HUDEP-2 (cell line): ENCODE data around the gene IGF2.

Experiments used
- DNase-seq, 76 experiments: peaks; one replicate each; lab custom pipeline; 2025; ENCODE audit not compliant: unreplicated experiment in 76 of 76; lab: John Stamatoyannopoulos, UW

The IGF2 gene

DNA sequence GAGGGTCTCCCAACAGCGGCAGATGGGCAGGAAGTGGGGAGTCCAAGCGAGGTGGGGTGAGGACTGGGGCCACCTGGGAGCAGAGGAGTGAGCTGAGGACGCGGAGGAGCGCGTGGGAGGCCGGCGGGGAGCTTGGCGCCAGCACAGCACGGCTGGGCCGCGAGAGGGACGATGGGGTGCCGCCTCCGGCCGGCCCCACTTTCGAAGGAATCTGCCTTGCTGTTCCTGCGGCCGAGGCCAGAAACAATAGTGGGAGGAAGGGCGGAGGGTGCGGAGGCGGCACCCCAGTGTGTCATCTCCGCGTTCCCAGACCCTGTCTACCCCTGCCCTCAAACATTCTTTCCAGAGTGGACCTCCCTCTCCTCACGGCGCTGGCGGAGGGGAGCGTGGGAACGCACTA, 16.3 kb upstream of the IGF2 start:
- no peak for DNase-seq

DNA sequence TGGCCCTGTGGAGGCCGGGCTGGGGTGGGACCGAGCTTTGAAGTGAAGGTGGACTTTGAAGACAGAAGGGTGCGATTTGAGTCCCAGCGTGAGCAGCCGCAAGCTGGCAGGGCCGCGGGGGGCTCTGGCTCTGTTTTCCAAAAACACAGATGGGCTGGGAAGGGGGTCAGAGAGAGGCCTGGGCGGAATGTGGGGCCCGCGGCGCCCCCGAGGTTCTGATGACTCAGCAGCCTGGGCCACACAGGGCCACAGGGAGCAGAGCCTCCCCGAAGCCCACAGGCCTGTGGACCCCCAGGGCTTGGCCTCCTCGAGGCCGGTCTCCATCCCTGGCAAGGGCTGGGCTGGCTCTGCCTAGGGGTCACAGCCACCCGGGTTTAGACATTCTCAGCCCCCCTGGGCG, 15.7 kb upstream of the IGF2 start:
- DNase-seq: no peak

DNA sequence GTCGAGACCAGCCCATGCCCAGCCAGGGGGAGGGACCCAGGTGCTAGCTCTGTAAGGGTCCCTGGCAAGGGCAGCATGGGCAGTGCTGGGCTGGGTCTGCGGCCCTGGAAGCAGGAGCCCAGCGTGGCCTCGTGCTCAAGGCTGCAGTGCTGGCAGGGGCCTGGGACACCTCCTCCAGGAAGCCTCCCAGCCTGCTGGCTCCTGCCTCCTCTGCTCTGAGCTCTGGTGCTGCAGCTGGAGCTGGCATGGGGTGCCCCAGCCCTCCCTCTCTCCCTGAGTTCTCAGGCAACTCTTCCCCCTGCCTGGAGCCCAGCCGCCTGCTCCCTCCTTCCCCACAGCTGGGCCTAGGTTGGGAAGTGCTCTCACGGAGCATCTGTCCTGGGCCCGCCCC, 15.0 kb upstream of the IGF2 start:
- DNase-seq: no peak

DNA sequence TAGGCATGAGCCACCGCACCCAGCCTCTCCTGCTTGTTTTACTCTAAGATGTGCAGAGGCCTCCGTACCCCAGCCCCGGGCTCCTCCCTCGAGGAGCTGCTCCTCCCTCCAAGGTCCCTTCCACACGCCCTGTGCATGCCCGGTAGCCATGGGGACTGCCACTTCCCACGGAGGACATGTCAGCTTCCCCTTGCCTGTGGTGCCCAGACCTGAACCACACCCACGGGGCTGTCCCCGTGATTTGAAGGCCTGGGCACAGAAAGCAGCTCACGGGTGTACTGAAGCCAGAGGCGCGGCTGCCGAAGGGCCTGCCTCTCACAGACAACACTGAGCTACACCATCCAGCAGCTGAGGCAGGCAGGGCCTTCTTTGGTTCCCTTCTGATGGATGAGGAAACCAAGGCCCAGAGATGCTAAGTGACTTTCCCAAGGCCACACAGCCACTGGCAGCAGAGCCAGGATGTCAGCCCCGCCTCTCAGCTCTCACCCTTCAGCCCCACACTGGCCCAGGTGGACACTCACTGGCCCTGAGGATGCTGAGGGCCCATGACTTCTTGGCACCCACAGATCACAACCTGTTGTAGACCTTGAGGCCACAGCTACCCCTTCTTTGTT, 14.5 kb upstream of the IGF2 start:
- DNase-seq: no peak

DNA sequence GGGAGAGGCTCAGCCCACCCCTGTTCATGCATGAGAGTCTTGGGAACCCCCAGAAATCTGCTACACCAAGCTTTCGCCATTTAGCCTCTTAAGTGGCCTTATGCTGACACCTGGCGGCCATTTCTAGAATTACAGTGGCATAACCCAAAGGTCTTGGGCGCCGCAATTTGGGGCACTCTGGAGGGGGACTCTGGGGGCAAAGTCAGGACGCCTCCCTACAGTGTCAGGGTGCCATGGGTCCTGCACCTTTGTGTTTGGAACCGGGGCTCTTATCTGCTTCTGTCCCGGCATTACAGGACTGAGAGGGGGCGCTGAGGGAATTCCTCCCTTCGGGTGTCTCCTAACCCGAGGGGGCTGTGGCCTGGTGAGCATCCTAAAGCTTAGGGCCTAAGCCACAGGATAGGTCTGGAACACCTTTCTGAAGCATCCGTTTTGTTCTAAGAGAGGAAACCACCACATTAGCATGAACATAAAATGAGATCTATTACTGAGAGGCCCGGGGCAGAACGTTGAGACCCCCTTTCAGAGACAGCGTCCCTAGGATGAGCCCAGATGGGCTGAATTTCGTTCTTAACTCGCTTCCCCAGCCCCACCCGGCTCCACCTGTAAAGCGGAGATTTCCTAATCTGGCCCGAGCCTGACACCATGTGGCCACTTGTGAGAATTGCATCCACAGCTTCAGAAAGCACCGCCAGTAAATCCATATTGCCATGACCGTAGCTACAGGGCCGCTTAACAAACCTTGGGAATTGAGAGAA, 12.5 kb upstream of the IGF2 start:
- peak in 61 of 76 experiments; percentile 4 to 69 (median 31) for DNase-seq

DNA sequence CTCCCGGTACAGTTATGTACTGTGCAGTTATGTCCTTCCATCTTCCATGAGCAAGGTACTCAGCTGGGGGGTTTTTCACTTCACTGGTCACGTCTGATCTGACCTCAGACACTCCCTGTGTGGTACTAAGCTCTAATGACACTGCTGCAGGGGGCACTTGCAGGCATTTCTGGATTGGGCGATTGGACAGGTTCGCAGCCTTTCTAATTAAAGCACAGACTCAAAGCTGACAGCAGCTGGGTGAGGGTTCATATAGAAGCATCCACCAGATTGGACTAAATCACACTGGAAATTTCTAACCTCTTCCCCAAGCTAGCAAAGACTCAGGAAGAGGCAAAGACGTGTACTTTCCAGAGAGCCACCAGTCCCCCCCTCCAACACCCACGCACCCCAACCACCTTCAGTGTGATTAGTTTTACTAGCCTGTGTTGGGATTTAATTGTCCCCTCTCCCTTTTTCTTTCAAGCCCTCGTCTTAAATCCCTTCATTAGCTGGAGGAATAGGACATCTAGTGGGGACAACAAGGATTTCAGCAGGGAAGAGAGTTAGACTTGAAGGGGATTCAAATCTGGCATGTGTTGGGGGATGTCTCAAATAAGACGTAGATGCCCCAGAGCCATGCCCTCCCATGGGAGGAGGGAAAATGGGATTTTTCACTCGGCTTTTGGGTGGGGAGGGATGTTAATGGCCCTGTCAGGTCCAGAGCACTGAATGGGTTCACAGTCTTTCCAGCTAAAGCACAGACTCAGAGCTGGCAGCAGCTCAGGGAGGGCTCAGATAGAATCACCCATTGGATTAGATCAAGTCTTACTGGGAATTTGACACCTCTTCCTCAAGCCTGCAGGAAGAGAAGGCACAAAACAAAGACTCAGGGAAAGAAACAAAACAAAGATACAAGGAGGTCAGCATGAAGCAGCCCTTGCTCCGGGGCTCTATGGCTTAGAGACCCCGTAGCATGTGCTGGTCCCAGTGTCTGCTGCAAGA, 11.0 kb upstream of the IGF2 start:
- peak in 2 of 76 experiments; percentile 7 to 13 for DNase-seq

DNA sequence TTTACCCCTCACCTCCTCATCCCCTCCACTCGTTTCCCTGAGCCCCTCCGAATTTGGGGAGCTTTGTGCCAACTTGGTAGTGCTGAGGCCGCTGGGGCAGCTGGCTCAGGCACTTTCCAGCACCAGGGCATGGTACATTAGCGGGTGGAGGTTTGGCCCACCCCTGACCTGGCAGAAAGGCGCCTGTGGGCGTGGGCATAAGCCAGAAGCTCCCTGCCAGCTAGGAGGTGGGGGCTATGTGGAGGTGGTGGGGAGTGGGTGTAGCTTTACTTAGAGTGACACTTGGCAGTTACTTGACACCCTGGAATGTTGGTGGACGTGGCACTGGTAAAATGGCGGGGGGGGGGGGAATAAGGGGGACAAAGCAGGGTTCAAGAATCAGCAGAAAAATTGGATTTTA, 10.3 kb upstream of the IGF2 start:
- no peak for DNase-seq

DNA sequence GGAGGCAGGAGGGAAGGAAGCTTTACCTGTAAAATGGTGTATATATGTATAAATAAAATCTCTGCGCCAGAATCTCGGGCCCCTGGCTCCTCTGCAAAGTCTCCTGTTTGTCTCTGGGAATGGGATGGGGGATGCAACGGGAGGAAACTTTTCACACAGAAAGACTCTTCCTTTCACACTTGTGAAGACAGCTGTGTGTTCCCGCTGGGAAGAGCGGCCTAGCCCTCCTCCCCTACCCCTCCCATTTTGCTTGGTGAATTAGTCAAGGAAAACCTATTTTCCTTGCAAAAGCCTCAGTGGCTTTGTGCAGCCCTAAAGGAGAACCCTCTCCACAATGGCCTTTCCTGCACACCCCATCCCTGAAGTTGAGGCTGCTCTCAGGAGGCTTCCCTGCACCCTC, 9.4 kb upstream of the IGF2 start:
- DNase-seq: no peak

DNA sequence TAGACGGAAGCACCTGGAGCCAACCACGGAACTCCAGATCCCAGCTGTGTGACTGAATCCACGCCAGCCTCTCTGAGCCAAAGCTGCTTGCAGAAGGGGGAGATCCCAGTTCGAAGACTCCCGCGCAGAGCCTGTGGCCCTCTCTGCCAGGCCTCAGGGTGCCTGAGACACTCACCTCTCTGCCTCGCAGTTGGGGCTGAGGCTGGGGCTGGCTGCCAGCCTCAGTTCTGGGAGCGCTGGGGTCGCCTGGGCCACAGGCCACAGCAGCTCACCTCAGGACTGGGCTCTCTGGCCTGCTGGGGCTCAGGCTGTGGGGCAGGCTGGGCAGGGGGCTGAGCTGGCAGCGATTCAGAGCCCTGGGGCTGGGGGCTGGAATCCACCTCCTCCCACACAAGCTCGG, 8.2 kb upstream of the IGF2 start:
- no peak for DNase-seq

DNA sequence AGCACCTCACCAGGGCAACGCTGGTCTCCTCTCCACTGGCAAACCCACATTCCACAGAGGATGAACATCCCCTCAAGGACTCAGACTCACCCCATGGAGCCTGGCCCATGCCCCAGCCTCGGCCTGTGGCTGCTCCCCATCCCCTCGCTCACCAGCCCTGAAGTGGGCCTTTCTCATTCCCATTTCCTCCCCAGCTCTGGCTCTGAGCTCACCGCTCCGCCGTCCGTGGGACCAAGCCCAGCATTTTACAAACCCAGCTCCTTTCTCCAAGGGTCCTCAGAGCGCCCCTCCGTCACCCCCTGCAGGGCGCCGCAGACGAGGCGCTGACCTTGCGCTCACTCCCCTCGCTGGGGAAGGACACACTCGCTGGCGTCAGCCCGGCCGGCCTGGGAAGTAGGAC, 6.9 kb upstream of the IGF2 start:
- DNase-seq: no peak

DNA sequence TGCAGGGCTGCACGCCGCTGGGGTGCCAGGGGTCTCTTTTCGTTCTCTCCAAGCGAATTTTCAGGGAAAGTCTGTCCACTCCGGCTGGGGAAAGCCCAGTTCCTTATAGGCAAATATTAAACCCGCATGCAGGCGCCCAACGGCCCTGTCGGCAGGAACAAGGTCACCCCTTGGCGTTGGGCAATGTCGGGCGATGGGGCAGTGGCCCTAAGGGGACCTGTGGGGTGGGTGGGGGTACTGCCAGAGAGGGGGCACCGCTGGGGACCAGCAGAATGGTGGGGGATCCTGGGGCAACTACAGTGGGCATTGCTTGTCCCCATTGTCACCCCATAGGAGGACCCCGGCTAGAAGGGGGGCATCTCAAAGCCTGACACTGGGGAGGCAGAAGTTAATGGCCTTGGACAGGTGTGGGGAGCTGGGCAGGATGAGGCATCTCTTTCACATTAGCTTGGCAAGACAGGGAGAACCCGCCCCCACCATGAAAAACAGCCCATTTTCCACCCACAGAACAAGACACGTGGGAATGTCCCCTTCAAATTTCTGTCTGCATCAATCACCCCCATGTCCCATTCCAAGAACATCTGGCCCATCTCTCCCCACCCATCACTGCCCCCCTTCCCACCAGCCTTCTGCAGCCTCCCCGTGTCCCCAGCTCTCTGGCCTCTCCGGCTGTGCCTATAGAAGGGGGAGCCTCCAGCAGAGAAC, 5.5 kb upstream of the IGF2 start:
- no peak for DNase-seq

DNA sequence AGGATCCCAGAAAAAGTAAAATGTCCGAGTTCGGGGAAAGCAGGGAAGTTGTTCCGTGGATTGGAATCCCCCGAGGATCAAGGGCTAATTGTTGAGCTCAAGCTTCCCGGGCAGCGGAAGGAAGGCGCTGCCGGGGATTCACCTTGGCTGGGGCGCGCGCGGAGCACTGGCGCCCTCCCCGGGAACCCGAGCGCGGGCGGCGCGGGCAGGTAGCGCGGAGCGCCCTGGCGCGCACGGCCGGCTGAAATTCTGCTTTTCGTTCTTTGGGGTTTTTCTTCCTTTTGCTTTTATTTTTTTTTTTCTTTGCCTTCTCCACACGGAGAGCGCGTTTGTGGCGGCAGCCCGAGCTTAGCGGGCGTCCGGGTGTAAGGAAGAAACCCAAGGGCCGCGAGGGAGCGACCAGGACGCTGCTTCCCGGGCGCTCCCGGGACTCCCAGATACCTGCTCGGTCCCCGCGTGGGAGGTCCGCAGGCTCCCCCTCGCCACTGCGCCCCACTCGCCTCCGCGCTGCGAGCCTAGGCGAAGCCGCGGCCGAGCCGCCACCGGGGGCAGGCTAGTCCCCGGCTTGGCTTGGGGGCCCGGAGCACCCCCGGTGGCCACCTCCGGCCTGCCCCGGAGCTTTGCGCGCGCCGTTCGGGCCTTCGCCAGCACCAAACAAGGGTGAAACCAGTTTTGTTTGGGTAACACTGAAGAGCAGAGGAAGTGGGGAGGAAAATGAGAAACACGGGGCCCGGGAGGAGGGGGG, 4.8 kb upstream of the IGF2 start:
- no peak for DNase-seq

DNA sequence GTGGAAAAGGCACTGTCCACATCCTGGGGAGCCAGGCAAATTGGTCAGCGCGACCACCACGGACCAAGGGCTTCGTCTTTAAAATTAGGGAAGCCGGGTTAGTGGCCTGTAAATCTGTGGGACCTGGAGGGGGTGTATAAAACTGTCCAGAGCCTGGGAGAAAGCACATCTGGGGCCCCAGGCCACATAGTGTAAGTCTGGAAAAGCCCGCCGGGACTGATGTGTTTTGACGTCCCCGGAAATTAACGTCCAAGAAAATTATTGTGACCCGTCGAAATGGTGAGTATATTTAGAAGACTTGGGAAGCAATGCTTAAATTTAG, 4.2 kb upstream of the IGF2 start:
- no peak for DNase-seq

DNA sequence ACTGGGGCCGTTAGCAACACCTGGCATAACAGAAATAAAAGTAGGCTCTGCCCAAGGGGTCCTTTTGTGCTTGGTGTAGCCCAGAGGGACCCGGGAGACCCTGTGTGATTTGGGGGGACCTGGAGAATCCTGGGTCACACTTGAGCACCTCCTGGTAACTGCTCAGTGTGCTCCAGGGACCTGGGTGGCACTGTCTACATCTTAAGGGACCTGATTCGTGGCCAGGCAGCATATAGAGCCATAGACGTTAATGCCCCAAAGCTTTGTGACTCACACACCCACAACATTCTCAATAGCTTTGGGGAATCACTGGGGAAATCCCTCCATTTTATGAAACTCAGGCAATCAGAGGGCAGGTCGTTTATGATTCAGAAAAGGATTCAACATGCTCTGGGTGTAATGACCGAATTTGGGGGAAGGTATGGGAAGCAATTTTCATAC, 3.6 kb upstream of the IGF2 start:
- DNase-seq: no peak

DNA sequence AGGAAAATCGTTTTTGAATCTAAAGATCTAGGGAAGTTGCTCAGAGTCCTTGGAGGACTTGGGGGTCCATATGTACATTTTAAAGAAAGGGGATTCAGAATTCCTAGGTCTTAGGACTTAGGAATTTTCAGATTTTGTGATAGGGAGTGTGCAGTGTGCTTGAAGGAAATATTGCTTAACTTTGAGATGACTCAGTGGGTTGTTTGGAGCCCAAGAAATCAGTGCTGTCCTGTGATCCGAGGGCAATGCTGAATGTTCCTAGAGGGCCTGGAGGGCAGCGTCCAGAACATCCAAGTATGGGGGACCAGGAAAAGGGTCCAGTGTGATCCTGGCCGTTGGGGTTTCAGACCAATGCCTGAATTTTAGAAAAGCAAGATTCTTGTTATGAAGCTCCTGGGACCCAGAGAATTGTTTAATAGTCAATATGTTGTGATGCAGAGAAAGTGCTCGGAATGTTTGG, 3.1 kb upstream of the IGF2 start:
- DNase-seq: no peak

DNA sequence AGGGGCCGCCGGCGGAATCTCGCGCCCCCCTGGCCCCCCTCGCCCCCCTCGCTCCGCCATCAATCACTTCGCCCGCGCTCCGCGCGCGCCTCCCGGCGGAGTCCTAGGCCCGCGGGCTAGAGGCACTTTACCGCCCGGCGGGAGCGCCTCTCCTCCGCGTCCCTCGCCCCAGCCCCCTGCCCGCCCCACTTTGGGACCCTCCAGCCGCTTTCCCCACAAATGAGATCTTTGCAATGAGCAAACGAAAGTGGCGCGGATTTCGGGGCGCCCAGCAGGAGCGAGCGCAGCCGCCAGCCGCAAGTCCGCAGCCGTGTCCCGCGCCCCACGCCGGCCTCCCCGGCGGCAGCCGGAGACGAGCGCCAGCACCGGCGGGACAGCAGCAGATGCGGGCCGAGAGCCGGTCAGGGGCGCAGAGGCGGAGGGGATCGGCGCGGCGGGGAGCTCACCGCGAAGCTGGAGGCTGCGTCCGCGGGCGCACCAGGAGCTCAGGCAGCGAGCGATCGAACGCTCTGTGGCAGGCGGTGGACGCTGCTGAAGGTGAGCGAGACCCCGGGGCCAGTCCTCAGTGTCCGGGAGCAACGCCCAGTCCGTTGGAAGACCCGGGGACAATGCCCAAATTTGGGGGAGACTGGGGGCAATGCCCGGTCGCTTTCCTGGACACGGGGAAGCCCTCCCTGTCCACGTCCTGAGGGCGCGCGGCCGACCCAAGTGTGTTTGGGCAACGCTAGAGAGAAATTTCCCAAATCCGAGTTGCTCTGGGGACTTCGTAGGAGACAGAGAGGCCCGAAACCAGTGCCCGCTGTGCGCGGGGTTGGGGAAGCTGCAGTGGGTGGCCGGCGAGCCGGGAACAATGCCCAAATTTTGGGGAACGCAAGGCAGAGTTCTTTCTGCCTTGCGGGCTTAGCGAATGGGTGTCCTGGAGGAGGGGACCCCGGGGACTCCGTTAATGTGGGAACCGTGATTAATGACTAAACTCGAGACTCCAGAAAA, 1.5 kb upstream of the IGF2 start:
- no peak for DNase-seq

DNA sequence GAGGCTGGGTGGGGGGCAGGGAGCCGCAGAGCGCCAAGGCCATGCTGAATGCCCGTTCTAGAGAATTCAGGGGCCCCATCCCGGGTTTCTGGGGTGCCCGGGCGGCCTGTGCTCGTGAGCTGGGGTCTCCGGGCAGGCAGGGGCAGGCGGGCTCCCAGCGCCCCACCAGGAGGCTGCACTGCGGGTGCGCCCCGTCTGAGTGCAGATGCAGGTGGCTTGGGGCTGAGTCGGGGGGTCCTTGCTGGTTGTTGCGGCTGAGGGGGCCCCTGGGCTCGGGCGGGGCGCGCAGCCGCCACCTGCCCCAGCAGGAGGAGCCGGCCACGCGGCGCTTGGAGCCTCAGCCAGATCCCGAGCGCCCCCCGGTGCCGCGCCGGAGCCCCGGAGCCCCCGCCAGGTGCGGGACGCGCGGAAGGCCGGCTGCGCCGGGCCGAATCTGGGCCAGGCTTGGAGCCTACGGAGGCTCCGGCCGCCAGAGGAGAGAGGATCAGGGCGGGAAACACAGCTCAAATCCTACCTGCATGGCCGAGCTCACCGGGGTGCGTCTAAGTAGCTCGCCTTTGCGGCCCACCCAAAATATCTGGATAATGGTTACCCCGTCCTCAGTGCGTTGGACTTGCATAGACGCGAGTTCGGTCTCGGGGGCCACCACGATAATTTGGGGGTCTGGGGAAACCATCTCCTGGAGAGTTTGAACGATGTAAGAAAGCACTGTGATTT, 590 bp upstream of the IGF2 start:
- DNase-seq: no peak

DNA sequence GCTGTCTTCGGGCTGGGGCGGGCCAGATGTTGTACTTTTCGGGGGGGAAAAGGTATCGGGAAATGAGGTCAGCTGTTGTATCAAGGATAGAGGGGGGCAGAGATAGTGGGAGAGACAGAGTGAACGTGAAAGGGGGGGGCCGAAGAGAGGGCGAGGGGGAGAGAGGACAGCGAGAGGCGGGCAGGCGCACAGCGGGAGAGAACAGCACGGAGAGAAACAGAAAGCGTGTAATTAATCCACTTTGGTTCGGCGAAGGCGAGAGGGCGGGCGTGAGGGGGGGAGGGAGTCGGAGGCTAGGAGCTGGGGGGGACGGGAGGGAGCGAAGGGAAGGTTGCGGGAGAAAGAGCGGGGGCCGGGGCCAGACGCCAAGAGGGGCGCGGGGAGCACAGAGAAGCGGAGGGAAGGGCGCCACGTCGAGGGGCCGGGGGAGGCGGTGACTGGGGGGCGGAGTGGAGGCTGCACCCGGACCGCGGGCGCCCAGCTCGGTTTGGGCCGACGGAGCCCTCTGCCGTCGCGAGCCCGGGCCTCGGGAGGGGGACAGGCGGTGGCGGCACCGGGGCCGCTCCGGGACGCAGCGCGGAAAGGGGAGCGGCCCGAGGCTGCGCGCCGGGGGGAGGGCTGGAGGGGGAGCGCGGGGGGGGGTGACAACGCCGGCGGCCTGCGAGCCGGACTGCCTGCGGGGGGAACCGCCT, 612 bp downstream of the IGF2 start:
- DNase-seq: no peak
